ENCODE data around the gene ARID1B. TPM values are rescaled to one million over a fixed set of nuclear protein-coding genes. Genes with fewer than 3 reads are reported as not detected.
A peak's percentile ranks its signal among the peaks of the same experiment; 100 is the strongest.

The ARID1B gene
- total RNA-seq, 1 donor from 2014 or later = 101 TPM

DNA sequence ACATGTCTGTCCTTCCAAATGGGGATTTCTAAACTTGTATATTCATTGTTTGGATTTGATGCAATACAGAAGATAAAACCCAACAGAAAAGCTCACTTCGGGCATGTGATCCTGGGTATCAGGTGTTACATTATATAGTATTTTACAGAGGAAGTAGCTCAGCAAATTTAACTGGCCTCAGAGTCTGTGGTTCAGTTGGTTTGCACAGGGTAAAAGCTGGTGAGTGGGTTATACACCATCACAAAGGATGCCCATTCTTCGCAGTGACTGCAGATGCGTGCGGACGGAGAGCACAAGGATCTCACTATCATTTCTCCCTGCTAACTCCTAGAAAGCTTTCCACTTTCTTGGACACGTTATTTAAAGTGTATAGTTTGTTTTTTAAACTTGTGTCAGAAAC is 309.5 kb downstream of the ARID1B start:
- H3K4me1 Mint-ChIP-seq = peaks cover 36% of the 10 kb centered on the region
- TF ChIP-seq CTCF (conservative IDR thresholded peaks at IDR 0.05) = no peak
- no peak for DNase-seq (ENCODE audit: low read depth, low spot score)
- H3K27me3 Mint-ChIP-seq (ENCODE audit: low read depth) = no peaks in the 10 kb centered on the region
- H3K4me3 Mint-ChIP-seq = no peak overlapping the region
- no peak overlapping the region for H3K27ac Mint-ChIP-seq (ENCODE audit: unreplicated experiment)
- H3K9me3 Mint-ChIP-seq = no peaks in the 10 kb centered on the region
- peaks cover 5% of the 10 kb centered on the region for H3K36me3 Mint-ChIP-seq (ENCODE audit: low read depth)

GRCh38 chr6:157087974-157088373 is 310.8 kb downstream of the ARID1B start:
- H3K27ac Mint-ChIP-seq (ENCODE audit: unreplicated experiment) = no peak overlapping the region
- TF ChIP-seq CTCF (conservative IDR thresholded peaks at IDR 0.05) = no peak
- no peaks in the 10 kb centered on the region for H3K27me3 Mint-ChIP-seq (ENCODE audit: low read depth)
- peaks cover 32% of the 10 kb centered on the region for H3K4me1 Mint-ChIP-seq
- no peaks in the 10 kb centered on the region for H3K9me3 Mint-ChIP-seq
- peaks cover 5% of the 10 kb centered on the region for H3K36me3 Mint-ChIP-seq (ENCODE audit: low read depth)
- no peak overlapping the region for H3K4me3 Mint-ChIP-seq
- DNase-seq (ENCODE audit: low read depth, low spot score) = no peak

- Mint-ChIP-seq H3K27ac (ENCODE audit: unreplicated experiment) (peak overlapping the region; percentile 10), H3K4me1 (peaks cover 28% of the 10 kb centered on the region), H3K9me3 (no peaks in the 10 kb centered on the region), H3K27me3 (ENCODE audit: low read depth) (no peaks in the 10 kb centered on the region), H3K36me3 (ENCODE audit: low read depth) (peaks cover 5% of the 10 kb centered on the region), H3K4me3 (no peak overlapping the region)
- TF ChIP-seq CTCF (conservative IDR thresholded peaks at IDR 0.05) = no peak
- DNase-seq (ENCODE audit: low read depth, low spot score) = no peak
Measured at GRCh38 chr6:157088841-157089240, 311.7 kb downstream of the ARID1B start.

DNA sequence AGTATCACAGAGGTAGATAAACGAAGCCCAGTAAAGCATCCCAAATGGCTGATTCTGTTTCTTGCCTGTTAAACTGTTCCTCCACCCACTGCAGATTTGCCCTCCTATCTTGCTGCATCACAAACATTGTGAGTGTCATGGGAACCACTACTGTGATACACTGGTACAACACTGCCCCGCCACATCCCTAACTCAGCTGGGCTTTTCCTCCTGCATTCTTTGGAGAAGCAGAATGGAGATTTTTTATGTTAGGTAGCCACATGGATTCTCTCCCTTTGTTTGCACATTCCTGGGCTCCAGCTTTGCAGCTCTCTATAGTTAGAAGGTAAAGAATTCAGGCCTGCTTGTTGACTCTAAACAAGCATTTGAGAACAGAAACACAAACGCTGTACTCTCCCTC is 312.1 kb downstream of the ARID1B start:
- Mint-ChIP-seq H3K36me3 (ENCODE audit: low read depth) (peaks cover 5% of the 10 kb centered on the region), H3K27me3 (ENCODE audit: low read depth) (no peaks in the 10 kb centered on the region), H3K27ac (ENCODE audit: unreplicated experiment) (peak overlapping the region; percentile 10), H3K4me3 (no peak overlapping the region), H3K9me3 (no peaks in the 10 kb centered on the region), H3K4me1 (peaks cover 28% of the 10 kb centered on the region)
- DNase-seq (ENCODE audit: low read depth, low spot score) = no peak
- TF ChIP-seq CTCF (conservative IDR thresholded peaks at IDR 0.05) = no peak

DNA sequence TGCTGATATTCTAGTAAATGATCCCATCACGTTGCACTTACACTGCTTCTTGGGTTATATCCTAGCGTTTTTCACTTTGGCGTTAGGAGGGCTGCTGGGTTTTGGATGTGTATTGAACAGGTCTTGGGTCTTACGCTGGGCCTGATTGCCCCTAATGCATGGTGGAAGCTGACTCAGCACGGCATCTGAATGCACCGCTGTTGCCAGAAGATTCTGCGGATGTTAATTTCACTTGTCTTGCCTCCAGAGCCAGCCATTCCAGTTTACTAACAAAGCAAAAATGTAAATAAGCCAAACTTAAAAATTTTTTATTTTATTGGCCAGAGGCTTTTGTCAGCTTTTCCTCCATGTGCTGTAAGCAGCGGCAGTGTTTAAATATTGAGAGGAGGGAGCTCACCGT is 312.7 kb downstream of the ARID1B start:
- DNase-seq (ENCODE audit: low read depth, low spot score) = no peak
- H3K9me3 Mint-ChIP-seq = no peaks in the 10 kb centered on the region
- H3K36me3 Mint-ChIP-seq (ENCODE audit: low read depth) = peaks cover 9% of the 10 kb centered on the region
- H3K4me1 Mint-ChIP-seq = peaks cover 31% of the 10 kb centered on the region
- H3K27ac Mint-ChIP-seq (ENCODE audit: unreplicated experiment) = peak overlapping the region; percentile 54
- H3K27me3 Mint-ChIP-seq (ENCODE audit: low read depth) = no peaks in the 10 kb centered on the region
- H3K4me3 Mint-ChIP-seq = no peak overlapping the region
- TF ChIP-seq CTCF (conservative IDR thresholded peaks at IDR 0.05) = no peak

GRCh38 chr6:157090736-157091135 is 313.6 kb downstream of the ARID1B start:
- Mint-ChIP-seq H3K4me3 (no peak overlapping the region), H3K27me3 (ENCODE audit: low read depth) (no peaks in the 10 kb centered on the region)

More at GRCh38 chr6:157090736-157091135, 313.6 kb downstream of the ARID1B start:
- Mint-ChIP-seq H3K9me3 (no peaks in the 10 kb centered on the region), H3K36me3 (ENCODE audit: low read depth) (peaks cover 6% of the 10 kb centered on the region), H3K27ac (ENCODE audit: unreplicated experiment) (no peak overlapping the region), H3K4me1 (peaks cover 35% of the 10 kb centered on the region)
- no peak for DNase-seq (ENCODE audit: low read depth, low spot score)
- TF ChIP-seq CTCF (conservative IDR thresholded peaks at IDR 0.05) = no peak

All from neural crest cell (in vitro differentiated cells).